ENCODE data around the gene PTF1A. TPM values are rescaled to one million over a fixed set of nuclear protein-coding genes. Genes with fewer than 3 reads are reported as not detected.
"Not testable (repeated sequence)": the region's sequence is repeated elsewhere in the genome, so short reads cannot be mapped to it uniquely, and the experiment has no call there.

PTF1A gene
- polyA plus RNA-seq, 1 donor from 2014 or later, result not detected

GRCh38 chr10:23230582-23230981, 38.5 kb downstream of the PTF1A start:
- Histone ChIP-seq H3K9me2 (ENCODE audit: insufficient read depth, low read length) (no peaks in the 10 kb centered on the region), H3K27ac (ENCODE audit: low read length) (no peak overlapping the region), H4K20me1 (ENCODE audit: insufficient read depth) (no peaks in the 10 kb centered on the region), H3K9ac (ENCODE audit: low read length) (no peak overlapping the region), H3K9me3 (ENCODE audit: low read length) (no peaks in the 10 kb centered on the region), H3K4me2 (ENCODE audit: low read length) (no peak overlapping the region), H2AFZ (ENCODE audit: low read depth, low read length) (no peak overlapping the region), H3K4me3 (ENCODE audit: low read length) (no peak overlapping the region), H3K36me3 (ENCODE audit: insufficient read depth, low read length) (no peaks in the 10 kb centered on the region), H3K79me2 (replicated peaks; ENCODE audit: insufficient read depth, low read length) (no peaks in the 10 kb centered on the region), H3K27me3 (ENCODE audit: insufficient read depth, low read depth, low read length) (no peaks in the 10 kb centered on the region), H3F3A (ENCODE audit: insufficient read depth, low read length, poor library complexity, severe bottlenecking) (no peaks in the 10 kb centered on the region)
- TF ChIP-seq RAD21 (conservative IDR thresholded peaks at IDR 0.05) (no peak), MXI1 (conservative IDR thresholded peaks at IDR 0.05; ENCODE audit: poor library complexity, severe bottlenecking) (no peak), SMC3 (conservative IDR thresholded peaks at IDR 0.05; ENCODE audit: poor library complexity) (no peak), TAF1 (IDR thresholded peaks at IDR 0.05; ENCODE audit: low read depth) (no peak), EZH2 (IDR thresholded peaks at IDR 0.05; ENCODE audit: borderline replicate concordance, insufficient read depth, low read length, poor library complexity, severe bottlenecking) (no peak), POLR2AphosphoS5 (IDR thresholded peaks at IDR 0.05) (no peak), EP300 (conservative IDR thresholded peaks at IDR 0.05; ENCODE audit: poor library complexity, severe bottlenecking) (no peak)
- TF ChIP-seq, protein P1, sequence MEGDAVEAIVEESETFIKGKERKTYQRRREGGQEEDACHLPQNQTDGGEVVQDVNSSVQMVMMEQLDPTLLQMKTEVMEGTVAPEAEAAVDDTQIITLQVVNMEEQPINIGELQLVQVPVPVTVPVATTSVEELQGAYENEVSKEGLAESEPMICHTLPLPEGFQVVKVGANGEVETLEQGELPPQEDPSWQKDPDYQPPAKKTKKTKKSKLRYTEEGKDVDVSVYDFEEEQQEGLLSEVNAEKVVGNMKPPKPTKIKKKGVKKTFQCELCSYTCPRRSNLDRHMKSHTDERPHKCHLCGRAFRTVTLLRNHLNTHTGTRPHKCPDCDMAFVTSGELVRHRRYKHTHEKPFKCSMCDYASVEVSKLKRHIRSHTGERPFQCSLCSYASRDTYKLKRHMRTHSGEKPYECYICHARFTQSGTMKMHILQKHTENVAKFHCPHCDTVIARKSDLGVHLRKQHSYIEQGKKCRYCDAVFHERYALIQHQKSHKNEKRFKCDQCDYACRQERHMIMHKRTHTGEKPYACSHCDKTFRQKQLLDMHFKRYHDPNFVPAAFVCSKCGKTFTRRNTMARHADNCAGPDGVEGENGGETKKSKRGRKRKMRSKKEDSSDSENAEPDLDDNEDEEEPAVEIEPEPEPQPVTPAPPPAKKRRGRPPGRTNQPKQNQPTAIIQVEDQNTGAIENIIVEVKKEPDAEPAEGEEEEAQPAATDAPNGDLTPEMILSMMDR (IDR thresholded peaks at IDR 0.05; ENCODE audit: poor library complexity, severe bottlenecking), result no peak

DNA sequence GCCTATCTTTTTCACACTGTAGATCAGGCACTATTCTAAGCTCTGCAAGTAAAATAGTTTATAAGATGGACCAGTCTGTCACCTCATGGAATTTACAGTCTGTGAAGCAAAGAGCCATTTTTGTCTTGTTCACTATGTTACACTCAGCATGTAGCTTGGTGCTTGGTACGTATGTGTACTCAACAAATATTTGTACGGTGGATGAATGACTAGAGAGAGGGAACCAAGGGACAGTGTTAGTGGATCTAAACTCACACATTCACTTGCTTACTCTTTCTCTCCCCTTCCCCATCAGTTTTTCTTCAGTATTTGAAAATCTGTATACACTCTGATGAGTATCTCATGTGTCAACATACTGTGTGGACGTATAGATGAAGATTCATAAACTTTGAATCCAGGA, 45.9 kb downstream of the PTF1A start:
- Histone ChIP-seq H4K20me1 (ENCODE audit: insufficient read depth) (no peaks in the 10 kb centered on the region), H3K27ac (ENCODE audit: low read length) (no peak overlapping the region), H3K4me2 (ENCODE audit: low read length) (no peak overlapping the region), H3K9me2 (ENCODE audit: insufficient read depth, low read length) (no peaks in the 10 kb centered on the region), H3K27me3 (ENCODE audit: insufficient read depth, low read depth, low read length) (no peaks in the 10 kb centered on the region), H3K9me3 (ENCODE audit: low read length) (no peaks in the 10 kb centered on the region), H3K79me2 (replicated peaks; ENCODE audit: insufficient read depth, low read length) (no peaks in the 10 kb centered on the region), H3F3A (ENCODE audit: insufficient read depth, low read length, poor library complexity, severe bottlenecking) (no peaks in the 10 kb centered on the region), H3K4me3 (ENCODE audit: low read length) (no peak overlapping the region), H2AFZ (ENCODE audit: low read depth, low read length) (no peak overlapping the region), H3K9ac (ENCODE audit: low read length) (no peak overlapping the region), H3K36me3 (ENCODE audit: insufficient read depth, low read length) (no peaks in the 10 kb centered on the region)
- no peak for TF ChIP-seq EP300 (conservative IDR thresholded peaks at IDR 0.05; ENCODE audit: poor library complexity, severe bottlenecking)
- TF ChIP-seq POLR2AphosphoS5 (IDR thresholded peaks at IDR 0.05), result no peak
- TF ChIP-seq RAD21 (conservative IDR thresholded peaks at IDR 0.05), result no peak
- TF ChIP-seq REST (IDR thresholded peaks at IDR 0.05; ENCODE audit: borderline replicate concordance), result no peak
- TF ChIP-seq EZH2 (IDR thresholded peaks at IDR 0.05; ENCODE audit: borderline replicate concordance, insufficient read depth, low read length, poor library complexity, severe bottlenecking), result no peak
- TF ChIP-seq SMC3 (conservative IDR thresholded peaks at IDR 0.05; ENCODE audit: poor library complexity), result no peak

DNA sequence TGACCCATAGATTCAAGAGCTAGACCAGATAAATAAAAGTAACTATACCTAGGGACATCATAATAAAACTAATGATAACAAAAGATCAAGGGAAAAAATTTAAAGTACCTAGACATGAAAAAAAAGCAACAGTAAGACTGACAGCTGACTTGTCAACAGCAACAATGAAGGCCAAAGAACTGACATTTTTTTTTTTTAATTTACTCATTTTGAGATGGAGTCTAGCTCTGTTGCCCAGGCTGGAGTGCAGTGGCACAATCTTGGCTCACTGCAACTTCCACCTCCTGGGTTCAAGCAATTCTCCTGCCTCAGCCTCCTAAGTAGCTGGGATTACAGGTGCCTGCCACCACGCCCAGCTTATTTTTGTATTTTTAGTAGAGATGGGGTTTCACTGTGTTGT, 49.7 kb downstream of the PTF1A start:
- not testable (repeated sequence) for H3K4me2 ChIP-seq (ENCODE audit: low read length); H4K20me1 ChIP-seq (ENCODE audit: insufficient read depth); H3K36me3 ChIP-seq (ENCODE audit: insufficient read depth, low read length); H3F3A ChIP-seq (ENCODE audit: insufficient read depth, low read length, poor library complexity, severe bottlenecking); H3K9ac ChIP-seq (ENCODE audit: low read length); H3K9me2 ChIP-seq (ENCODE audit: insufficient read depth, low read length); H3K79me2 ChIP-seq (replicated peaks; ENCODE audit: insufficient read depth, low read length); H3K27ac ChIP-seq (ENCODE audit: low read length); H2AFZ ChIP-seq (ENCODE audit: low read depth, low read length); H3K4me3 ChIP-seq (ENCODE audit: low read length); H3K27me3 ChIP-seq (ENCODE audit: insufficient read depth, low read depth, low read length); H3K9me3 ChIP-seq (ENCODE audit: low read length)

Small RNA genes within 50 kb of the gene (small RNA-seq; reads per million reads assigned to genes)
- 0 to 0.08 (median 0.03) reads per million in 3 experiments for gene RF00561

Other genes starting within 250 kb of the PTF1A start
- gene MSRB2, start 96.7 kb upstream of the PTF1A start, polyA plus RNA-seq, result 12.5 and 15.3 TPM in 2 replicates
- 0.48 and 3.8 TPM in 2 replicates for gene C10orf67, start 152.5 kb downstream of the PTF1A start, polyA plus RNA-seq
- 5.9 and 6.0 TPM in 2 replicates for gene OTUD1, start 246.8 kb downstream of the PTF1A start, polyA plus RNA-seq

Measured in neural cell (in vitro differentiated cells).